Keratinocyte (primary cell): ENCODE measurements around the gene SLC18A2.

Experiments
- EZH2 ChIP-seq: IDR thresholded peaks from one replicate; pipeline ENCODE4 v1.6.1; 2012; ENCODE audit warnings: inconsistent platforms, mild to moderate bottlenecking, low read length, moderate library complexity
- TF ChIP-seq, protein P1 (sequence below), 3 experiments: IDR thresholded peaks in 1 of 3; conservative IDR thresholded peaks in 1 of 3; optimal IDR thresholded peaks in 1 of 3; 2 replicates in 2 of 3; 3 replicates in 1 of 3; pipeline versions ENCODE3 to v1.5.1; 2011; ENCODE audit warnings: low read length in 3 of 3, mild to moderate bottlenecking in 3 of 3, moderate library complexity in 2 of 3, control low read depth in 1 of 3, inconsistent platforms in 1 of 3; ENCODE audit not compliant: insufficient read depth in 2 of 3; ENCODE audit errors: extremely low read depth in 1 of 3

DNA sequence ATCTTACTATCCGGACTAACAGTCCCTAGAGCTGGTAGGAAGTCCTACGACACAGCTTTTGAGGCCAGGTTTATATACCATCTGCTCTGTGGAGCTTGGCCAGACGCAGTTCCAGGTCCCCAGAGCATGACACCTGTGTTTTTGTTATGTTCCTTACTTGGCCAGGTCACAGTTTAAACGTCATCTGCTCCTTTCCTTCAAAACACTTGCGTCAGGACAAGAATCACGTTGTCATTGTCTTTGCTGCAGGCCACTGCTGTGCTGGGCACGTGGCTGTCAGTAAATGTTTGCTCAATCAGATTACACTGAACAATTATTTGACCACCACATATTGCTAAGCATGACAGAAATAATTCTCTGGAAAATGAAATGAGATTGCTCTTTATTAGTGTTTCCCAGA is 23.9 kb downstream of the SLC18A2 start:
- no peak for TF ChIP-seq EZH2
- TF ChIP-seq, protein P1, sequence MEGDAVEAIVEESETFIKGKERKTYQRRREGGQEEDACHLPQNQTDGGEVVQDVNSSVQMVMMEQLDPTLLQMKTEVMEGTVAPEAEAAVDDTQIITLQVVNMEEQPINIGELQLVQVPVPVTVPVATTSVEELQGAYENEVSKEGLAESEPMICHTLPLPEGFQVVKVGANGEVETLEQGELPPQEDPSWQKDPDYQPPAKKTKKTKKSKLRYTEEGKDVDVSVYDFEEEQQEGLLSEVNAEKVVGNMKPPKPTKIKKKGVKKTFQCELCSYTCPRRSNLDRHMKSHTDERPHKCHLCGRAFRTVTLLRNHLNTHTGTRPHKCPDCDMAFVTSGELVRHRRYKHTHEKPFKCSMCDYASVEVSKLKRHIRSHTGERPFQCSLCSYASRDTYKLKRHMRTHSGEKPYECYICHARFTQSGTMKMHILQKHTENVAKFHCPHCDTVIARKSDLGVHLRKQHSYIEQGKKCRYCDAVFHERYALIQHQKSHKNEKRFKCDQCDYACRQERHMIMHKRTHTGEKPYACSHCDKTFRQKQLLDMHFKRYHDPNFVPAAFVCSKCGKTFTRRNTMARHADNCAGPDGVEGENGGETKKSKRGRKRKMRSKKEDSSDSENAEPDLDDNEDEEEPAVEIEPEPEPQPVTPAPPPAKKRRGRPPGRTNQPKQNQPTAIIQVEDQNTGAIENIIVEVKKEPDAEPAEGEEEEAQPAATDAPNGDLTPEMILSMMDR (optimal IDR thresholded peaks at IDR 0.05 in 1 of 3, IDR thresholded peaks at IDR 0.05 in 1 of 3, conservative IDR thresholded peaks at IDR 0.05 in 1 of 3; ENCODE audit: extremely low read depth in 1 of 3, insufficient read depth in 2 of 3, low read length in 3 of 3): no peak
